ENCODE results near the gene OR5AR1. TPM values are rescaled to one million over a fixed set of nuclear protein-coding genes. Genes with fewer than 3 reads are reported as not detected.

OR5AR1 gene
- total RNA-seq, 2 donors from 2014 or later, result not detected

- no peaks in the 10 kb centered on the region for H3K27me3 ChIP-seq (replicated peaks; ENCODE audit: insufficient read depth)
- no peak for ATAC-seq (ENCODE audit: insufficient number of reproducible peaks, low FRiP score, low read depth)
- no peak for TF ChIP-seq CTCF (IDR thresholded peaks at IDR 0.05)
- no peak overlapping the region for H3K4me3 ChIP-seq
- H3K27ac ChIP-seq, result no peak overlapping the region
- no peaks in the 10 kb centered on the region for H3K4me1 ChIP-seq (ENCODE audit: control insufficient read depth in 1 of 2, low read depth in 2 of 2)
- DNase-seq (ENCODE audit: low spot score), result no peak
- H3K9me3 ChIP-seq, result no peaks in the 10 kb centered on the region
- H3K36me3 ChIP-seq, result no peaks in the 10 kb centered on the region
Measured at GRCh38 chr11:56706486-56706885, 43.0 kb downstream of the OR5AR1 start.

GRCh38 chr11:56714206-56714605 is 50.7 kb downstream of the OR5AR1 start:
- TF ChIP-seq CTCF (IDR thresholded peaks at IDR 0.05), result no peak
- no peaks in the 10 kb centered on the region for H3K9me3 ChIP-seq
- no peaks in the 10 kb centered on the region for H3K36me3 ChIP-seq
- no peak overlapping the region for H3K27ac ChIP-seq
- ATAC-seq (ENCODE audit: insufficient number of reproducible peaks, low FRiP score, low read depth), result no peak
- no peak for DNase-seq (ENCODE audit: low spot score)
- no peaks in the 10 kb centered on the region for H3K27me3 ChIP-seq (replicated peaks; ENCODE audit: insufficient read depth)
- H3K4me3 ChIP-seq, result no peak overlapping the region
- H3K4me1 ChIP-seq (ENCODE audit: control insufficient read depth in 1 of 2, low read depth in 2 of 2), result no peaks in the 10 kb centered on the region

Other genes with a start within 250 kb of the OR5AR1 start
- gene OR5M3, start 190.3 kb upstream of the OR5AR1 start, total RNA-seq, result not detected
- gene OR5M8, start 172.3 kb upstream of the OR5AR1 start, total RNA-seq, result not detected
- not detected for gene OR5M11, start 120.4 kb upstream of the OR5AR1 start, total RNA-seq
- gene OR5M10, start 86.0 kb upstream of the OR5AR1 start, total RNA-seq, result not detected
- not detected for gene OR5M1, start 48.8 kb upstream of the OR5AR1 start, total RNA-seq
- gene OR5AP2, start 21.2 kb upstream of the OR5AR1 start, total RNA-seq, result not detected
- gene OR9G1, start 35.4 kb downstream of the OR5AR1 start, total RNA-seq, result not detected
- not detected for gene OR9G4, start 85.0 kb downstream of the OR5AR1 start, total RNA-seq

Data from thoracic aorta (tissue), 2 donors.